GM18951 (cell line): ENCODE data around the gene DGKD.
"Not testable (repeated sequence)": the region's sequence is repeated elsewhere in the genome, so short reads cannot be mapped to it uniquely, and the experiment has no call there.

Experiments used
- POLR2A ChIP-seq: IDR thresholded peaks from 4 replicates; pipeline ENCODE4 v1.6.1; 2011; ENCODE audit warnings: mild to moderate bottlenecking; ENCODE audit not compliant: insufficient read length, insufficient read depth; ENCODE audit errors: extremely low read depth
- in situ Hi-C: fragments of 300-500 bp; cut with MboI; formaldehyde crosslinking; loops from one replicate; pipeline ENCODE4 v1.12.0; 2022; ENCODE audit warnings: low sequenced_read_pairs, mixed read lengths, inconsistent platforms; ENCODE audit not compliant: unreplicated experiment

Gene DGKD

GRCh38 chr2:233358947-233359346 lies 4.7 kb downstream of the DGKD start:
- in situ Hi-C loops: no loop called here
- no peak for TF ChIP-seq POLR2A

- TF ChIP-seq POLR2A: no peak
- in situ Hi-C loops: no loop called here
Observed at GRCh38 chr2:233359823-233360222, 5.5 kb downstream of the DGKD start.

DNA sequence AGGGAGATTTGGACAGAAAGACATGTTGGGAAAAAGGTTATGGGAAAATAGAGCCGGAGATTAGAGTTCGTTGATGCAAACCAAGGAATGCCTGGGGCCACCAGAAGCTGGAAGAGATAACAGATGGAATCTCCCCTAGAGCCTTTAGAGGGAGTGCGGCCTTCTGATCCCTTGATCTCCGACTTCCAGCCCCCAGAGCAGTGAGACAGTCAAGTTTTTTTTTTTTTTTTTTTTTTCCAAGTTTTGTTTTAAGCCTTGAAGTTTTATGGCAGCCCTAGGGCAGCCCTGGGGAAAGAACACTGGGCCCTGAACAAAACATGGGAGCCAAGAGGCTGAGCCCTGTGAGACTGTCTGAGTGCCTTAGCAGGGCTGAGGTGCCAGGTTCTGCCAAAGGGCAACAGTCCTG lies 6.5 kb downstream of the DGKD start:
- TF ChIP-seq POLR2A: no peak
- in situ Hi-C loops: no loop called here

GRCh38 chr2:233361297-233361696 lies 7.0 kb downstream of the DGKD start:
- in situ Hi-C loops: no loop called here
- no peak for TF ChIP-seq POLR2A

DNA sequence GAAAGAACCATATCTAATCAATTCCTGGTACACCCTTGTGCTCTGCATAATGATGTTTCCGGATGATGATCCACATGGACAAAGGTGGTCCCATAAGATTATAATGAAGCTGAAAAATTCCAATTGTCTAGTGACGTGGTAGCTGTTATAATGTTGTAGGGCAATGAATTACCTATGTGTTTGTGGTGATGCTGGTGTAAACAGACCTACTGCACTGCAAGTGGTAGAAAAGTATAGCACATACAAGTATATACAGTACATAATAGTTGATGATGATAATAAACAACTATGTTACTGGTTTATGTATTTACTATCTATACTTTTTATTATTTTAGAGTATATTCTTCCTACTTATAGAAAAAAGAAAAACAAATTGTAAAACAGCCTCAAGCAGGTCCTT lies 8.4 kb downstream of the DGKD start:
- no peak for TF ChIP-seq POLR2A
- in situ Hi-C loops: no loop called here

DNA sequence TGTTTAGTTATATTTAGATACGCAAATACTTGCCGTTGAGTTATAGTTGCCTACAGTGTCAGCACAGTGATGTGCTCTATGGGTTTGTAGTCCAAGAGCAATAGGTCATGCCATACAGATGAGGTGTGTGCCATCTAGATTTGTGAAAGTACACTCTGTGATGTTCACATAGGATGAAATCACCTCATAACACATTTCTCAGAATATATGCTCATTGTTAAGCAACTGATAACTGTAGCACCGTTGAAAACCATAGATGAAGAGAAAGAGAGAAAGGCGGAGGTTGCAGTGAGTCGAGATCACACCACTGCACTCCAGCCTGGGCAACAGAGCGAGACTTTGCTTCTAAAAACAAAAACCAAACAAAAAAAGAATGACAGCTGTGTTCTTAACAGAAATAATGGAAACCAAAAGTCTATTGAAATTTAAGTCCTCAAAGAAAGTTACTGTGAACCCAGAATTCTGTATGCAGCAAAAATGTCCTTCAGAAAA lies 9.5 kb downstream of the DGKD start:
- no peak for TF ChIP-seq POLR2A
- in situ Hi-C loops: no loop called here

DNA sequence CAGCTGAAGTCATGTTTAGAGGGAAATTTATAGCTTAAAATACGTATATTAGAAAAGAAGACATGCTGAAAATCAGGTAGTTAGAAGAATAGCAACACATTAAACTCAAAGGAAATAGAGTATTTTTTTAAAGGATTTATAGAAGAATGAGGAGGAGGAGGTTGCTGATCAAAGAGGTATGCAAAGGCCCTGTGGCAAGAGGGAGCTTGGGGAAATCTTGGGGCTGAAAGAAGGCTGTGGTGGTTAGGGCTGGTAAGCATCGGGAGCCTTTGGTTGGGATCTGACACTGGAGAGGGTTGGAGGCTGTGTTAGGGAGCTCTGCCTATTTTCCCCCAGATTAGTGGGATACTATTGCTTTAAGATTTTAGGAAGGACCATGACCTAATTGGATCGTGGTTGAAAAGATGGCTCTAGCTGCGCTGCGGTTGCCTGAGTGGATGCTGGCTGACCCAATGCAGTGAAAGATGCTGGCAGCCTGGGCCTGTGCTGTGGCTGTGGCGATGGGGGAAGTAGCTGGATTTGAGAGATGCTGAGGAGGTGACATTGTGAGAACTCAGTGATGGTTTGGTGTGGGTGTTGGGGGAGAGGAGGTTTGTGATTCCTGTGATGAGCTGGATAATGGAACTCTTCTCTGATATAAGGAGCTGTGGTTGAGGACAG lies 11.7 kb downstream of the DGKD start:
- in situ Hi-C loops: no loop called here

DNA sequence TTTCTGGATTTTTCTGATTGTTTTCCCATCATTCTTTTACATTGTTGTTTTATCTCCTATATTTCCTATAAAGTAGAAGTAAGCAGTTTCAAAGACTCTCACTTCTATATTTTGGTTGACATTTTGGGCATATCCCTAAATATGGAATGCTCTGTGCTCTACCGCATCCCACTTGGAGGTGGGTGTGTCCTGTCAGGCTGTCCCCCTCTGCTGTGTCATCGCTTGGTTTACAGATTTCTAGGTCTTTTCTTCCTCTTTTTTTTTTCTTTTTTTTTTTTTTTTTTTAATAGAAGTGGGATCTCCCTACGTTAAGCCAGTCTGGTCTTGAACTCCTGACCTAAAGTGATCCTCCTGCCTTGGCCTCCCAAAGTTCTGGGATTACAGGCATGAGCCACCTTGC lies 13.3 kb downstream of the DGKD start:
- in situ Hi-C loops: no loop called here
- TF ChIP-seq POLR2A: no peak

More for the DNA sequence above, 11.7 kb downstream of the DGKD start:
- TF ChIP-seq POLR2A: no peak

DNA sequence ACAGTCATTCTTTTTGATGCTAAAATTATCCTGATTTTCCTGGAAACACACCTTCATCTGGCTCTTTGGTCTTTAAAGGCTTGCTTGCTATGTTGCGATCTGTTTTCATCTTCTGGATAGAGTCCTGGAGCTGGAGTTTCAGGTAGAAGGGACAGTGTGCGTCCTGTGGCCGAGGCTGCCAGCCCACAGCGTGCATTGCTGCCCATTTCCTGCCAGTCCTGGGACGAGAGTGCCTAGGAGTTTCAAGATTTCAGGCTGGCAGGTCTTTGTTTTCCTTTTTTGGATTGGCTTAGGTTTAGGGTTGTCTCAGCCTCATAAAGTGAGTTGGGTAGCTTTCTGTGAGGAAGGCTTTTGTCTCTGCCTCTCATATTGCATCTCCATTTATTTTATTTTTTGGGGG lies 14.5 kb downstream of the DGKD start:
- in situ Hi-C loops: no loop called here
- no peak for TF ChIP-seq POLR2A

- in situ Hi-C loops: no loop called here
- TF ChIP-seq POLR2A: no peak
Observed at GRCh38 chr2:233369462-233369861, 15.2 kb downstream of the DGKD start.

DNA sequence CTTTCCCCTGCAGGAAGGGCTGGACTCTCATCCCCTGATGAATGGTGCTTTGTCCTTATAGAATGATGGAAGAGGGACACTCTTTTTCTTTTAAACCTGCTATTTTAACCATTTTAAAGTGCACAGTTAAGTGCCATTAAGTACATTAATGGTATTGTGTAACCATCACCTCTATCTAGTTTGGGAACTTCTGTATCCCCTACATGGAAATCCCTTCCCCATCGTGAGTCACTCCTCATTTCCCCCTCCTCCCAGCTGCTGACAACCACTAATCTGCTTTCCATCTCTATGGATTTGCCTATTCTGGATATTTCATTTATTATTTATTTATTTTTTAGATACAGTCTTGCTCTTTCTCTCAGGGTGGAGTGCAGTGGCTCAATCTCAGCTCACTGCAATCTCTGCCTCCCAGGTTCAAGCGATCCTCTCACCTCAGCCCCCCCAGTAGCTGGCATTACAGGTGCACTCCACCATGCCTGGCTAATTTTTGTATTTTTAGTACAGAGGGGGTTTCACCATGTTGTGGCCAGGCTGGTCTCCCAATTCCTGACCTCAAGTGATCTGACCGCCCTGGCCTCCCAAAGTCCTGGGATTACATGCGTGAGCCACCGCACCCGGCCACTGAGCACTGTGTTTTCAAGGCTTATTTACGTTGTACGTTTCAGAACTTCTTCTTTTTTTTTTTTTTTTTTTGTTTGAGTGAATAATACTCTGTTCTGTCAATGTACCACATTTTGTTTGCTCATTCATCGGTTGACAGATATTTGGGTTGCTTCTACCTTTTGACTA lies 15.8 kb downstream of the DGKD start:
- no peak for TF ChIP-seq POLR2A
- in situ Hi-C loops: no loop called here

DNA sequence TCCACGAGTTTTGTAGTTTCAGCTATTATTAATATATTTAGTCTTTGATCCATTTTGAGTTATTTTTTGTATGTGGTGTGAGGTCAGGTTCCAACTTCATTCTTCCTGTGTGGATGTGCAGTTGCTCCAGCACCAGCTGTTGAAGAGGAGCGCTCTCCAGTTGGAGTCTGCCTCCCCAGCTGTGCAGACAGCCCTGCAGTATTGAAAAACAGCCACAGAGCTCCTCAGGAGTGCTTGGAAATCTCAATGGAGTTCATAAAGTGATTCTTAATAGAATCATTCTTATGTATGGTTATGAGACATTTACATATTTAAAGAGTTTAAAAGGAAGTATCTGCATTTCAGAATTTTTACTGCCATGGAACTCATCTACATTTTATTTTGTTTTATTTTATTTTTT lies 17.3 kb downstream of the DGKD start:
- in situ Hi-C loops: no loop called here
- TF ChIP-seq POLR2A: no peak

GRCh38 chr2:233372855-233373254 lies 18.6 kb downstream of the DGKD start:
- no peak for TF ChIP-seq POLR2A
- in situ Hi-C loops: no loop called here

DNA sequence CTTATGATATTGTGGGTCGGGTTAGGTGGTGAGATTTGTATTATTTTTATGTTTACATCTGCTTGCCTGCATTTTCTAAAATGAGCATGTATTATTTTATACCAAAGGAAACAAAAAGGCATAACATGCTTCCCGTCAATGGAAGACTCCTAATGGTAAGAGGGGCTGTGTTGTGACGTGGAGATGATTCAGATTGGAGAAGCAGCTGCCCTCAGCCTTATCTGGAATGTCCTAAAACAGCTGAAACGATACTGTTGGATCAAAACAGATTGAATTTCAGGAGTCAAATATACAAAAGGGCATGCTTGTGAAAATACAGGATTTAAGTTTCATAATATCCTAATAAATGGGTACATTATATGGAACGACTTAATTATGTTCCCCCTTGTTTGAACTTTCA lies 19.0 kb downstream of the DGKD start:
- in situ Hi-C loops: no loop called here
- TF ChIP-seq POLR2A: no peak

DNA sequence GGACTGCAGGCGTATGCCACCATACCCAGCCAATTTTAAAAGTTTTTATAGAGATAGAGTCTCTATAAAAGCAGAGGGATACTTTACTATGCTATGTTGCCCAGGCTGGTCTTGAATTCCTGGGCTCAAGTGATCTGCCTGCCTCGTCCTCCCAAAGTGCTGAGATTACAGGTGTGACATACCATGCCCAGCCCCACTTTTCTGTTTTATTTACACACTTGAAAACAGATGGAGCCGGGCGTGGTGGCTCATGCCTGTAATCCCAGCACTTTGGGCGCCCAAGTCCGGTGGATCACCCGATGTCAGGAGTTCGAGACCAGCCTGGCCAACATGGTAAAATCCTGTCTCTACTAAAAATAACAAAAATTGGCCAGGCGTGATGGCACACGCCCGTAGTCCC lies 20.5 kb downstream of the DGKD start:
- in situ Hi-C loops: not testable (repeated sequence)
